Measurements from ENCODE around the gene TMEM87B.

Gene TMEM87B

GRCh38 chr2:112054847-112055729, at the start of gene TMEM87B:
TSS of gene TMEM87B (plus strand) at chr2:112055269. CDS start at chr2:112055592, 323 bp downstream.
- Mint-ChIP-seq H3K27me3 (peaks cover 4% of the 10 kb centered on the region), H3K9me3 (no peaks in the 10 kb centered on the region), H3K36me3 (peaks cover 20% of the 10 kb centered on the region), H3K4me3 (peak within 1 kb of the TSS; percentile 94), H3K4me1 (peaks cover 42% of the 10 kb centered on the region), H3K27ac (peak within 1 kb of the TSS; percentile 99)
- DNase-seq, result peak; percentile 99
- CTCF ChIA-PET, result interaction anchor here (0.9 to 1.2 kb wide), 2 partner anchors 9 to 168 kb away, joined by 3 to 5 read pairs; no protein-coding TSS in a partner anchor

GRCh38 chr2:112005406-112006075, 49.5 kb upstream of the TMEM87B start:
- Mint-ChIP-seq H3K27me3 (peaks cover 3% of the 10 kb centered on the region), H3K27ac (no peak overlapping the region), H3K4me3 (no peak overlapping the region), H3K9me3 (no peaks in the 10 kb centered on the region), H3K36me3 (no peaks in the 10 kb centered on the region), H3K4me1 (peaks cover 8% of the 10 kb centered on the region)
- CTCF ChIA-PET, result no interaction called here
- no peak for DNase-seq

GRCh38 chr2:112006076-112006410, 49.0 kb upstream of the TMEM87B start:
- peaks cover 6% of the 10 kb centered on the region for H3K4me1 Mint-ChIP-seq
- H3K36me3 Mint-ChIP-seq, result no peaks in the 10 kb centered on the region

GRCh38 chr2:112007493-112007892, 47.6 kb upstream of the TMEM87B start:
- Mint-ChIP-seq H3K27me3 (peaks cover 3% of the 10 kb centered on the region), H3K27ac (no peak overlapping the region), H3K9me3 (no peaks in the 10 kb centered on the region), H3K36me3 (no peaks in the 10 kb centered on the region), H3K4me1 (no peaks in the 10 kb centered on the region), H3K4me3 (no peak overlapping the region)
- CTCF ChIA-PET, result no interaction called here
- no peak for DNase-seq

More at GRCh38 chr2:112006076-112006410, 49.0 kb upstream of the TMEM87B start:
- Mint-ChIP-seq H3K4me3 (no peak overlapping the region), H3K9me3 (no peaks in the 10 kb centered on the region), H3K27me3 (peaks cover 3% of the 10 kb centered on the region), H3K27ac (no peak overlapping the region)
- DNase-seq, result no peak
- CTCF ChIA-PET, result no interaction called here

GRCh38 chr2:112008910-112009485, 46.1 kb upstream of the TMEM87B start:
- H3K27me3 Mint-ChIP-seq, result peaks cover 3% of the 10 kb centered on the region
- no peak overlapping the region for H3K4me3 Mint-ChIP-seq
- no peaks in the 10 kb centered on the region for H3K9me3 Mint-ChIP-seq
- no peaks in the 10 kb centered on the region for H3K36me3 Mint-ChIP-seq
- CTCF ChIA-PET, result no interaction called here
- H3K4me1 Mint-ChIP-seq, result no peaks in the 10 kb centered on the region
- DNase-seq, result no peak
- H3K27ac Mint-ChIP-seq, result no peak overlapping the region

GRCh38 chr2:112010751-112011150, 44.3 kb upstream of the TMEM87B start:
- Mint-ChIP-seq H3K4me1 (no peaks in the 10 kb centered on the region), H3K9me3 (no peaks in the 10 kb centered on the region), H3K27me3 (peaks cover 3% of the 10 kb centered on the region), H3K4me3 (no peak overlapping the region), H3K36me3 (no peaks in the 10 kb centered on the region), H3K27ac (no peak overlapping the region)
- CTCF ChIA-PET, result no interaction called here
- DNase-seq, result no peak

GRCh38 chr2:112012556-112012955, 42.5 kb upstream of the TMEM87B start:
- Mint-ChIP-seq H3K36me3 (no peaks in the 10 kb centered on the region), H3K27ac (no peak overlapping the region), H3K9me3 (no peaks in the 10 kb centered on the region), H3K27me3 (peaks cover 10% of the 10 kb centered on the region), H3K4me3 (no peak overlapping the region), H3K4me1 (no peaks in the 10 kb centered on the region)
- CTCF ChIA-PET, result interaction anchor here (1.3 kb wide), 1 partner anchor 10 kb away, joined by 3 read pairs; no protein-coding TSS in a partner anchor
- DNase-seq, result no peak

- H3K27ac Mint-ChIP-seq, result no peak overlapping the region
- H3K27me3 Mint-ChIP-seq, result peaks cover 31% of the 10 kb centered on the region
- H3K4me3 Mint-ChIP-seq, result no peak overlapping the region
- CTCF ChIA-PET, result no interaction called here
- no peaks in the 10 kb centered on the region for H3K4me1 Mint-ChIP-seq
- no peaks in the 10 kb centered on the region for H3K9me3 Mint-ChIP-seq
- no peak for DNase-seq
- no peaks in the 10 kb centered on the region for H3K36me3 Mint-ChIP-seq
These were observed 36.2 kb upstream of the TMEM87B start for GRCh38 chr2:112018846-112019245.

GRCh38 chr2:112019569-112019982, 35.5 kb upstream of the TMEM87B start:
- H3K9me3 Mint-ChIP-seq, result no peaks in the 10 kb centered on the region
- peaks cover 31% of the 10 kb centered on the region for H3K27me3 Mint-ChIP-seq
- no peaks in the 10 kb centered on the region for H3K4me1 Mint-ChIP-seq
- H3K36me3 Mint-ChIP-seq, result no peaks in the 10 kb centered on the region
- H3K27ac Mint-ChIP-seq, result no peak overlapping the region
- no peak for DNase-seq
- CTCF ChIA-PET, result interaction anchor here (0.8 kb wide), 1 partner anchor 37 kb away, joined by 3 read pairs; no protein-coding TSS in a partner anchor
- no peak overlapping the region for H3K4me3 Mint-ChIP-seq

GRCh38 chr2:112020561-112020960, 34.5 kb upstream of the TMEM87B start:
- H3K4me3 Mint-ChIP-seq, result no peak overlapping the region

GRCh38 chr2:112021290-112021689, 33.8 kb upstream of the TMEM87B start:
- Mint-ChIP-seq H3K27ac (no peak overlapping the region), H3K36me3 (no peaks in the 10 kb centered on the region), H3K27me3 (peaks cover 30% of the 10 kb centered on the region), H3K9me3 (no peaks in the 10 kb centered on the region), H3K4me1 (no peaks in the 10 kb centered on the region), H3K4me3 (no peak overlapping the region)
- DNase-seq, result no peak
- CTCF ChIA-PET, result no interaction called here

More at GRCh38 chr2:112020561-112020960, 34.5 kb upstream of the TMEM87B start:
- Mint-ChIP-seq H3K9me3 (no peaks in the 10 kb centered on the region), H3K4me1 (no peaks in the 10 kb centered on the region), H3K27me3 (peaks cover 31% of the 10 kb centered on the region), H3K36me3 (no peaks in the 10 kb centered on the region), H3K27ac (no peak overlapping the region)
- no peak for DNase-seq
- CTCF ChIA-PET, result no interaction called here

- Mint-ChIP-seq H3K27me3 (peaks cover 25% of the 10 kb centered on the region), H3K4me1 (no peaks in the 10 kb centered on the region), H3K4me3 (no peak overlapping the region), H3K36me3 (no peaks in the 10 kb centered on the region), H3K27ac (no peak overlapping the region), H3K9me3 (no peaks in the 10 kb centered on the region)
- CTCF ChIA-PET, result no interaction called here
- DNase-seq, result no peak
These were observed 33.3 kb upstream of the TMEM87B start for GRCh38 chr2:112021781-112022231.

- DNase-seq, result no peak
- no peak overlapping the region for H3K27ac Mint-ChIP-seq
- CTCF ChIA-PET, result no interaction called here
- H3K4me1 Mint-ChIP-seq, result no peaks in the 10 kb centered on the region
- no peaks in the 10 kb centered on the region for H3K36me3 Mint-ChIP-seq
- no peaks in the 10 kb centered on the region for H3K9me3 Mint-ChIP-seq
- no peak overlapping the region for H3K4me3 Mint-ChIP-seq
- H3K27me3 Mint-ChIP-seq, result peaks cover 24% of the 10 kb centered on the region
These were observed 31.4 kb upstream of the TMEM87B start for GRCh38 chr2:112023707-112024106.

GRCh38 chr2:112024231-112024630, 30.8 kb upstream of the TMEM87B start:
- H3K4me3 Mint-ChIP-seq, result no peak overlapping the region
- no peaks in the 10 kb centered on the region for H3K9me3 Mint-ChIP-seq
- H3K4me1 Mint-ChIP-seq, result no peaks in the 10 kb centered on the region
- peaks cover 23% of the 10 kb centered on the region for H3K27me3 Mint-ChIP-seq
- no peak for DNase-seq
- CTCF ChIA-PET, result no interaction called here
- H3K27ac Mint-ChIP-seq, result no peak overlapping the region
- no peaks in the 10 kb centered on the region for H3K36me3 Mint-ChIP-seq

All from activated naive CD4-positive, alpha-beta T cell treated with anti-CD3 and anti-CD28 coated beads, Interleukin-2, amount 10 ng/mL, durations not matched to agents 7 days and 5 days (primary cell).